Transverse colon (tissue), 4 donors: ENCODE data around the gene SNTA1. TPM values are rescaled to one million over a fixed set of nuclear protein-coding genes. Genes with fewer than 3 reads are reported as not detected.

Source experiments
- DNase-seq: peaks from one replicate; pipeline ENCODE4 v3.0.0-alpha.2; 2019
- H3K27ac ChIP-seq, 4 donors: fragments of 200-600 bp; sonication (generic); 2 replicates each; pipeline ENCODE4 v1.5.1; 2016 to 2018; ENCODE audit warnings: inconsistent platforms in 4 of 4
- H3K27me3 ChIP-seq: fragments of 200-600 bp; sonication (generic); 2 replicates; pipeline ENCODE4 v1.5.1; 2017; ENCODE audit warnings: inconsistent platforms
- H3K36me3 ChIP-seq, 4 donors: fragments of 200-600 bp; sonication (generic); 2 replicates each; pipeline ENCODE4 v1.5.1; 2017 to 2019; ENCODE audit warnings: inconsistent platforms in 4 of 4
- H3K4me1 ChIP-seq, 4 donors: fragments of 200-600 bp; sonication (generic); 2 replicates each; pipeline ENCODE4 v1.5.1; 2017 to 2020; ENCODE audit warnings: inconsistent platforms in 4 of 4
- H3K4me3 ChIP-seq, 4 donors: fragments of 200-600 bp; sonication (generic); 1 replicate in 1 of 4; 2 replicates in 3 of 4; pipeline versions ENCODE4 v1.5.1 to v1.6.1; 2017 to 2019; ENCODE audit warnings: inconsistent platforms in 4 of 4
- H3K9me3 ChIP-seq, 2 donors: fragments of 200-600 bp; sonication (generic); 2 replicates each; pipeline ENCODE4 v1.5.1; 2017 to 2019; ENCODE audit warnings: inconsistent platforms in 2 of 2
- EP300 ChIP-seq: sonication (generic); formaldehyde crosslinking; IDR thresholded peaks from one replicate; pipeline ENCODE4 v1.6.1; 2017; ENCODE audit warnings: antibody characterized with exemption, low read depth
- POLR2A ChIP-seq: fragments of 450-650 bp; IDR thresholded peaks from one replicate; pipeline ENCODE4 v1.6.1; 2016; ENCODE audit warnings: antibody characterized with exemption, mild to moderate bottlenecking, moderate library complexity
- POLR2AphosphoS5 ChIP-seq, 3 donors: sonication (generic); formaldehyde crosslinking; IDR thresholded peaks; one replicate each; pipeline ENCODE4 v1.6.1; 2016; ENCODE audit warnings: antibody characterized with exemption in 3 of 3
- WGBS, 2 donors: methylation state at CpG; one replicate each; pipeline ENCODE4 v1.1.5; 2018; ENCODE audit warnings: low coverage in 1 of 2; 5-methylcytosine and 5-hydroxymethylcytosine counted together
- in situ Hi-C, 4 donors: fragments of 200-750 bp; cut with MboI; loops; one replicate each; pipeline versions ENCODE4 v1.15.0 to v1.15.1; 2017; ENCODE audit warnings: low sequenced_read_pairs in 3 of 4, low pct_ligation_motif_present in 1 of 4, low pct_unique_long_range_greater_than_20kb in 1 of 4
- intact Hi-C: fragments of 100-400 bp; cut with DNase I; formaldehyde crosslinking; loops from one replicate; pipeline ENCODE4 v1.15.1; 2023; ENCODE audit warnings: low total_unique reads
- total RNA-seq, 4 donors: library from RNA; depleted of rRNA; stranded (reverse); fragments of >200 nt; gene quantifications; one replicate each; pipeline ENCODE4 v1.1.0, GENCODE V29; 2016
- TF ChIP-seq, protein P1 (sequence below), 5 experiments: fragments of 200-600 bp in 3 of 5; fragments of 450-650 bp in 2 of 5; sonication (generic) in 3 of 5; IDR thresholded peaks; 1 replicate in 2 of 5; 2 replicates in 3 of 5; pipeline ENCODE4 v1.5.1; 2016 to 2017; ENCODE audit warnings: antibody characterized with exemption in 5 of 5, inconsistent platforms in 3 of 5, mild to moderate bottlenecking in 2 of 5, moderate library complexity in 1 of 5

SNTA1 gene
- total RNA-seq, 4 donors from 2014 or later: 10.3 to 21.7 (median 14.5) TPM

DNA sequence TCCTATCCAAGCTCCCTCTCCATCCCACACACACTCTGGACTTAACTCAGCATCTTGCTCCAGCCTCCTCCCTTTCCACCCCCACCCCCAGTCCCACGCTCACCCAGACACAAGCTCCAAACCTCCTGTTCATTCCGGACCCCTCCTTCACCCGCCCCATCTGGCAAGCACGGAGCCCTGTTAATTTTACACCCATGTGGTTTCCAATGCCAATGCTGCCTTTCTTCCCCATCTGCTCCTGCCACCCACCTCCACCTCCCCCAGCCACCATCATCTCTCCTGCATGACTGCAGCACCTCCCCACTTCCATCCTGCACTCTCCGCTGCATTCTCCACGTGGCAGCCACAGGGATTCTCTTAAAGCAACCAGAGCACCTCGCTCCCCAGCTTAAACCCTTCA lies 32.3 kb downstream of the SNTA1 start:
- in situ Hi-C loops: no loop called here
- TF ChIP-seq, protein P1, sequence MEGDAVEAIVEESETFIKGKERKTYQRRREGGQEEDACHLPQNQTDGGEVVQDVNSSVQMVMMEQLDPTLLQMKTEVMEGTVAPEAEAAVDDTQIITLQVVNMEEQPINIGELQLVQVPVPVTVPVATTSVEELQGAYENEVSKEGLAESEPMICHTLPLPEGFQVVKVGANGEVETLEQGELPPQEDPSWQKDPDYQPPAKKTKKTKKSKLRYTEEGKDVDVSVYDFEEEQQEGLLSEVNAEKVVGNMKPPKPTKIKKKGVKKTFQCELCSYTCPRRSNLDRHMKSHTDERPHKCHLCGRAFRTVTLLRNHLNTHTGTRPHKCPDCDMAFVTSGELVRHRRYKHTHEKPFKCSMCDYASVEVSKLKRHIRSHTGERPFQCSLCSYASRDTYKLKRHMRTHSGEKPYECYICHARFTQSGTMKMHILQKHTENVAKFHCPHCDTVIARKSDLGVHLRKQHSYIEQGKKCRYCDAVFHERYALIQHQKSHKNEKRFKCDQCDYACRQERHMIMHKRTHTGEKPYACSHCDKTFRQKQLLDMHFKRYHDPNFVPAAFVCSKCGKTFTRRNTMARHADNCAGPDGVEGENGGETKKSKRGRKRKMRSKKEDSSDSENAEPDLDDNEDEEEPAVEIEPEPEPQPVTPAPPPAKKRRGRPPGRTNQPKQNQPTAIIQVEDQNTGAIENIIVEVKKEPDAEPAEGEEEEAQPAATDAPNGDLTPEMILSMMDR (IDR thresholded peaks at IDR 0.05): no peak
- no peak for TF ChIP-seq POLR2A
- TF ChIP-seq POLR2AphosphoS5 (IDR thresholded peaks at IDR 0.05): no peak
- TF ChIP-seq EP300: no peak
- WGBS, 2 donors: 89 to 92% methylated on average over 7 of the region's 7 CpGs
- H3K27me3 ChIP-seq: no peaks in the 10 kb centered on the region
- no peaks in the 10 kb centered on the region for H3K9me3 ChIP-seq
- intact Hi-C loops: no loop called here
- no peak overlapping the region for H3K27ac ChIP-seq
- no peaks in the 10 kb centered on the region for H3K4me1 ChIP-seq
- H3K36me3 ChIP-seq: peaks cover 0 to 5% (median 0%) of the 10 kb centered on the region in 4 donors
- H3K4me3 ChIP-seq: no peak overlapping the region
- DNase-seq: no peak

DNA sequence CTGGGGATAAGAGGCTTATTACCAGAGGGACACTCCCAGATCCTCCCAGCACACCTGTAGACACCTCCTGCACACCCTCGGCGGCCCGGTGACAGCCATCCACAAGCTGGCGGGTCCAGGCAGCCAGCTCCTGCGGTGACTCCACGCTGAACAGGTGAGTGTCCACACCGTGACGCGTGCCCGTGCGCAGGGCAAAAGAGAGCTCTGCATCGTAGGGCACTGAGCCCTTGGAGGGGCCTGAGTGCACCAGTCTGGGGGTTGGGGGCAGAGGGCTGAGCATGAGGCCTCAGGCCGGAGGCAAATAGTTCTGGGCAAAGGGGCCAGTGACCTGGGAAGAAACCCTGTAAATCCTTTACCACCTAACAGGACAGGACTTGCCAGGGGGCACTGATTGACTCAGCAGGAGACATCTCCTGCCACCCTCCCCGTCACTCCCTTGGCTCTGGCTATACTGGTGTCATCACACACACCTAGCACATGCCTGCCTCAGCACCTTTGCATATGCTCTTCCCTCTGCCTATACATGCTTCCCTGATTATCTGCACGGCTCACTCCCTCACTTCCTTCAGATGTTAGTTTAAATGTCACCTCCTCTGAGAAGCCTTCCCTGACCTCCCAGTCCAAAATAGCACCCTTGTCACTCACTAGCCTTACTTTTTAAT lies 33.4 kb downstream of the SNTA1 start:
- no peak overlapping the region for H3K4me3 ChIP-seq
- in situ Hi-C loops (no loop called here), intact Hi-C loops (no loop called here)
- 91% methylated on average over 12 of the region's 15 CpGs; no CpG with 5 or more reads in 1 of the 2 donors for WGBS, 2 donors
- H3K4me1 ChIP-seq: no peaks in the 10 kb centered on the region
- TF ChIP-seq POLR2A (no peak), EP300 (no peak), POLR2AphosphoS5 (IDR thresholded peaks at IDR 0.05) (no peak)
- TF ChIP-seq, protein P1 (IDR thresholded peaks at IDR 0.05): no peak
- peaks cover 0 to 5% (median 0%) of the 10 kb centered on the region in 4 donors for H3K36me3 ChIP-seq
- no peak overlapping the region for H3K27ac ChIP-seq
- no peak for DNase-seq
- H3K27me3 ChIP-seq: no peaks in the 10 kb centered on the region
- H3K9me3 ChIP-seq: no peaks in the 10 kb centered on the region

DNA sequence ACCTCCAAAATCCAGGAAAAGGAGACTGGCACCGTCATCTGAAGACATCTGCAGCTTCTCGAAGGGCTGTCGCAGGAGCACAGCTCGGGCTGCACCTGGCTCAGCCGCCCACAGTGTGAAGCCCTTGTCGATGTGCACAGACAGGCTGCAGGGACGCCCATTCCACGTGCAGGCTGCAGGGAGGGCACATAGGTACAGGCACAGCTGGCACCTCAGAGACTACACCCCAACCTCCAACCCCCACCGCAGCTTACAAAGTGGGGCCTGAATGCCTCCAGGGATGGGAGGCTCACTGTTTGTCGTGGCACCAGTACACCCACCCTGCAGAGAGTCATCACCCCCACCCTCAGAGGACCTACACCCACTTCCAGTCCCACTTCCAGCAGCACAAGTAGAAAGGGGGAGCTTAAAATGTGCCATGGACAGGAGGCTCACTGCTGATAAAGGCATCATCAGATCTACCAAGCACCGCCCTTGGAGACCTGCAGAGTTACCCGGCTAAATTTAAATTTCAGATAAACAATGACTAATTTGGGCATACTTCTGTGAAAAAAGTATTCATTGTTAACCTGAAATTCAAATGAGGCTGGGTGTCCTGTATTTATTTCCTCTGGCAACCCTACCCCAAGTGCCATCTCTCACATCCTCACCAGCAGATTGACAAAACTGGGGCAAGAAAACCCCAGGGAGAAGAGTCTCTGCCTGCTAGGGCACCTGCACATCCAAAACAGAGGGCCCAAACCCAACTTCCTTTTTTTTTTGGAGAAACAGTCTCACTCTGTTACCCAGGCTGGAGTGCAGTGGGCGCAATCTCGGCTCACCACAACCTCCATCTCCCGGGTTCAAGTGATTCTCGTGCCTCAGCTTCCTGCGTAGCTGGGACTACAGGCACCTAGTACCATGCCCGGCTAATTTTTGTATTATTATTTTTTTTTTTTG lies 34.6 kb downstream of the SNTA1 start:
- intact Hi-C loops (no loop called here), in situ Hi-C loops (no loop called here)
- H3K27ac ChIP-seq: no peak overlapping the region
- TF ChIP-seq, protein P1 (IDR thresholded peaks at IDR 0.05): no peak
- TF ChIP-seq POLR2AphosphoS5 (IDR thresholded peaks at IDR 0.05) (no peak), POLR2A (no peak), EP300 (no peak)
- H3K4me3 ChIP-seq: no peak overlapping the region
- no peaks in the 10 kb centered on the region for H3K4me1 ChIP-seq
- DNase-seq: no peak
- no peaks in the 10 kb centered on the region for H3K27me3 ChIP-seq
- WGBS, 2 donors: 73 to 75% methylated on average over 6 to 18 of the region's 18 CpGs
- peaks cover 0 to 5% (median 0%) of the 10 kb centered on the region in 4 donors for H3K36me3 ChIP-seq
- H3K9me3 ChIP-seq: no peaks in the 10 kb centered on the region

DNA sequence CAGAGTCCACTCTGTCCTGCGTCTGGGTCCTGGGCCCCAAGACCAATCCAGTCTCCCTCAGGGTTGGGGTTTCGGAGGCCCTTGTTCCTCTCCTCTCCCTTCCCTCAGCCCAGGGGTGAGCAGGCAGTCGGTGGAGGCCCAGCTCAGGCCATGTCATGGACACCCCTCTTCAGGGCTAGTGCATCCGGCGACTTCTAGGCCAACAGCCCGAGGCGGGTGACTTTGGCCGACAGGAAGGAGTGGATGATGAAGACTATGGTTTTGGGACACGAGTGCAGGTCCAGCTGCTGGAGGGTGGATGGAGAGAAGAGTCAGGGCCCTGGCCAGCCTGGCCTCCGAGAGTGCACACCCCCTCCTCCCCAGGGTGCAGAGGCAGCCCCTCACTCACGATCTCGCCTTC lies 35.2 kb downstream of the SNTA1 start:
- WGBS, 2 donors: 82% methylated on average over 11 of the region's 12 CpGs; no CpG with 5 or more reads in 1 of the 2 donors
- Histone ChIP-seq H3K4me3 (no peak overlapping the region), H3K36me3 (peaks cover 0 to 5% (median 0%) of the 10 kb centered on the region in 4 donors), H3K27me3 (no peaks in the 10 kb centered on the region), H3K9me3 (no peaks in the 10 kb centered on the region), H3K4me1 (no peaks in the 10 kb centered on the region), H3K27ac (no peak overlapping the region)
- TF ChIP-seq POLR2A: no peak
- TF ChIP-seq, protein P1 (IDR thresholded peaks at IDR 0.05): no peak
- TF ChIP-seq POLR2AphosphoS5 (IDR thresholded peaks at IDR 0.05): no peak
- TF ChIP-seq EP300: no peak
- in situ Hi-C loops: no loop called here
- intact Hi-C loops: no loop called here
- no peak for DNase-seq
